Left lung (tissue), 10 donors: ENCODE measurements around the gene LARGE1. TPM values are rescaled to one million over a fixed set of nuclear protein-coding genes. Genes with fewer than 3 reads are reported as not detected.
A peak's percentile ranks its signal among the peaks of the same experiment; 100 is the strongest.

ENCODE experiments used
- ATAC-seq: fragments of 200-7000 bp; cut with Tn5 transposase; one replicate; pipeline ENCODE4 v1.9.1; 2020; ENCODE audit warnings: moderate library complexity
- DNase-seq, 4 donors: peaks; one replicate each; pipeline ENCODE4 v3.0.0-alpha.2; 2013 to 2020
- H3K27ac ChIP-seq, 2 donors: fragments of 200-600 bp; sonication (generic) in 1 of 2; one replicate each; pipeline versions ENCODE4 v1.5.0 to v1.8.0; 2020 to 2021
- H3K27me3 ChIP-seq, 2 donors: fragments of 200-600 bp; sonication (generic) in 1 of 2; one replicate each; pipeline versions ENCODE4 v1.5.0 to v1.8.0; 2020 to 2021
- H3K36me3 ChIP-seq, 2 donors: fragments of 200-600 bp; sonication (generic) in 1 of 2; one replicate each; pipeline versions ENCODE4 v1.5.0 to v1.8.0; 2020 to 2021
- H3K4me1 ChIP-seq, 2 donors: fragments of 200-600 bp; one replicate each; pipeline ENCODE4 v1.8.0; 2021
- H3K4me3 ChIP-seq, 2 donors: fragments of 200-600 bp; sonication (generic) in 1 of 2; one replicate each; pipeline versions ENCODE4 v1.5.0 to v1.8.0; 2020 to 2021; ENCODE audit warnings: mild to moderate bottlenecking in 1 of 2
- H3K9me3 ChIP-seq, 2 donors: fragments of 200-600 bp; sonication (generic) in 1 of 2; one replicate each; pipeline versions ENCODE4 v1.5.0 to v1.8.0; 2020 to 2021
- CTCF ChIP-seq, 2 donors: fragments of 200-600 bp; sonication (generic) in 1 of 2; IDR thresholded peaks; one replicate each; pipeline versions ENCODE4 v1.5.0 to v1.8.0; 2021; ENCODE audit warnings: antibody characterized with exemption in 2 of 2
- intact Hi-C, 2 donors: fragments of 100-400 bp; cut with DNase I; formaldehyde crosslinking; loops; one replicate each; pipeline versions ENCODE4 v1.11.2 to v1.14.2; 2022
- polyA plus RNA-seq, 6 donors: library from polyadenylated mRNA; unstranded; fragments of 120-200 nt; gene quantifications; one replicate each; pipeline ENCODE4 v1.2.1, GENCODE V29; 2013; ENCODE audit not compliant: insufficient read length in 6 of 6
- total RNA-seq, 2 donors: library from RNA; stranded (reverse); fragmentation: NEBNext Ultra II Directional; extraction: Animal tissue kit (Norgen Biotek cat#: 25700); gene quantifications; one replicate each; pipeline ENCODE4 v1.2.1, GENCODE V29; 2021
- donor health status: DM: no; HTN: yes; CAD: no.
- donor health status: DM: no; HTN: no; CAD: no.

The LARGE1 gene
- total and polyA plus RNA-seq, 8 donors: 22.4 to 36.1 (median 33.2) TPM

- Histone ChIP-seq H3K27ac (no peak overlapping the region), H3K36me3 (no peaks in the 10 kb centered on the region), H3K4me3 (no peak overlapping the region), H3K27me3 (no peaks in the 10 kb centered on the region), H3K4me1 (peaks cover 0 to 2% of the 10 kb centered on the region in 2 donors), H3K9me3 (no peaks in the 10 kb centered on the region)
- DNase-seq (peak in 2 of 4 donors; percentile 17 to 53), ATAC-seq (peak; percentile 82)
- TF ChIP-seq CTCF (IDR thresholded peaks at IDR 0.05): no peak
- intact Hi-C loops: no loop called here
Observed at GRCh38 chr22:33397381-33397907, 522.8 kb downstream of the LARGE1 start.

GRCh38 chr22:33393432-33393831, 526.8 kb downstream of the LARGE1 start:
- no peak for DNase-seq
- Histone ChIP-seq H3K4me1 (peaks cover 0 to 2% of the 10 kb centered on the region in 2 donors), H3K9me3 (no peaks in the 10 kb centered on the region), H3K4me3 (no peak overlapping the region), H3K27me3 (no peaks in the 10 kb centered on the region), H3K36me3 (no peaks in the 10 kb centered on the region), H3K27ac (no peak overlapping the region)
- intact Hi-C loops: no loop called here
- TF ChIP-seq CTCF (IDR thresholded peaks at IDR 0.05): no peak
- ATAC-seq: no peak

GRCh38 chr22:33391298-33391697, 529.0 kb downstream of the LARGE1 start:
- intact Hi-C loops: no loop called here
- ATAC-seq: no peak
- no peak overlapping the region for H3K4me3 ChIP-seq
- DNase-seq: no peak
- TF ChIP-seq CTCF (IDR thresholded peaks at IDR 0.05): no peak
- no peaks in the 10 kb centered on the region for H3K9me3 ChIP-seq
- H3K27ac ChIP-seq: no peak overlapping the region
- H3K36me3 ChIP-seq: no peaks in the 10 kb centered on the region
- no peaks in the 10 kb centered on the region for H3K4me1 ChIP-seq
- no peaks in the 10 kb centered on the region for H3K27me3 ChIP-seq

- no peak for ATAC-seq
- intact Hi-C loops: no loop called here
Observed at GRCh38 chr22:33389936-33390335, 530.3 kb downstream of the LARGE1 start.

GRCh38 chr22:33386270-33386669, 534.0 kb downstream of the LARGE1 start:
- no peaks in the 10 kb centered on the region for H3K27me3 ChIP-seq
- H3K27ac ChIP-seq: no peak overlapping the region
- TF ChIP-seq CTCF (IDR thresholded peaks at IDR 0.05): no peak
- ATAC-seq: no peak
- intact Hi-C loops: no loop called here
- no peaks in the 10 kb centered on the region for H3K36me3 ChIP-seq
- H3K4me3 ChIP-seq: no peak overlapping the region
- H3K9me3 ChIP-seq: no peaks in the 10 kb centered on the region
- no peaks in the 10 kb centered on the region for H3K4me1 ChIP-seq
- DNase-seq: no peak

More at GRCh38 chr22:33389936-33390335, 530.3 kb downstream of the LARGE1 start:
- Histone ChIP-seq H3K4me3 (no peak overlapping the region), H3K4me1 (no peaks in the 10 kb centered on the region), H3K36me3 (no peaks in the 10 kb centered on the region), H3K27me3 (no peaks in the 10 kb centered on the region), H3K27ac (no peak overlapping the region), H3K9me3 (no peaks in the 10 kb centered on the region)
- DNase-seq: peak in 1 of 4 donors; percentile 26
- no peak for TF ChIP-seq CTCF (IDR thresholded peaks at IDR 0.05)
